GM12801 (cell line): ENCODE measurements around the gene PAX6.

ENCODE experiments used
- TF ChIP-seq, protein P1 (sequence below): IDR thresholded peaks from one replicate; pipeline ENCODE4 v1.5.1; 2011; ENCODE audit warnings: control low read depth; ENCODE audit not compliant: insufficient read length; ENCODE audit errors: extremely low read depth

The PAX6 gene

GRCh38 chr11:31763296-31763695 is 47.8 kb downstream of the PAX6 start:
- TF ChIP-seq, protein P1, sequence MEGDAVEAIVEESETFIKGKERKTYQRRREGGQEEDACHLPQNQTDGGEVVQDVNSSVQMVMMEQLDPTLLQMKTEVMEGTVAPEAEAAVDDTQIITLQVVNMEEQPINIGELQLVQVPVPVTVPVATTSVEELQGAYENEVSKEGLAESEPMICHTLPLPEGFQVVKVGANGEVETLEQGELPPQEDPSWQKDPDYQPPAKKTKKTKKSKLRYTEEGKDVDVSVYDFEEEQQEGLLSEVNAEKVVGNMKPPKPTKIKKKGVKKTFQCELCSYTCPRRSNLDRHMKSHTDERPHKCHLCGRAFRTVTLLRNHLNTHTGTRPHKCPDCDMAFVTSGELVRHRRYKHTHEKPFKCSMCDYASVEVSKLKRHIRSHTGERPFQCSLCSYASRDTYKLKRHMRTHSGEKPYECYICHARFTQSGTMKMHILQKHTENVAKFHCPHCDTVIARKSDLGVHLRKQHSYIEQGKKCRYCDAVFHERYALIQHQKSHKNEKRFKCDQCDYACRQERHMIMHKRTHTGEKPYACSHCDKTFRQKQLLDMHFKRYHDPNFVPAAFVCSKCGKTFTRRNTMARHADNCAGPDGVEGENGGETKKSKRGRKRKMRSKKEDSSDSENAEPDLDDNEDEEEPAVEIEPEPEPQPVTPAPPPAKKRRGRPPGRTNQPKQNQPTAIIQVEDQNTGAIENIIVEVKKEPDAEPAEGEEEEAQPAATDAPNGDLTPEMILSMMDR = no peak

- TF ChIP-seq, protein P1 = no peak
Measured at GRCh38 chr11:31761636-31762035, 49.5 kb downstream of the PAX6 start.

- TF ChIP-seq, protein P1 = no peak
Measured at GRCh38 chr11:31757260-31757835, 53.8 kb downstream of the PAX6 start.

DNA sequence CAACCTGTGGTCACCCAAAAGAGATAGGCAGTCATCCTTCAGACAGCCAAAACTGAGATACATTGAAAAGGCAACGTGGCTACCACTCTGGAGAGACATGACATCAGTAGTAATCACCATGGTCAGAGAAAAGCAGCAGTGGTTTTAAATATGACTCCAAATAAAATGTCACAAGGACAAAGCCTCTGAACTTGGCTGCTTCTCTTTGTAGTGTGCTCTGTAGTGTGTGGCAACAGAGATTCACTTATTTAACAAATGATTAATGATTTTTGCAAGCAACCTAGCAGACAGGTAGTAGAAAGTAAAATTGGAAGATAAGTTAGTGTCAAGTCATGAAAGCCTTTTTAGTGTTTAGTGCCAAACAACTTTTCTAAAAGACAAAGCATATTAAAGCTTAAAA is 63.5 kb downstream of the PAX6 start:
- TF ChIP-seq, protein P1 = no peak

- TF ChIP-seq, protein P1 = no peak
Measured at GRCh38 chr11:31740131-31740530, 71.0 kb downstream of the PAX6 start.
